ENCODE measurements around the gene CACNG8.

Gene CACNG8

GRCh38 chr19:53982611-53983010 is 19.9 kb downstream of the CACNG8 start:
- no peak for TF ChIP-seq CTCF (IDR thresholded peaks at IDR 0.05; ENCODE audit: insufficient read depth, low read depth, low read length, missing control alignments)
- DNase-seq (ENCODE audit: low read depth): no peak
- no peak overlapping the region for H3K4me3 ChIP-seq (ENCODE audit: low read depth, low read length)

- TF ChIP-seq CTCF (IDR thresholded peaks at IDR 0.05; ENCODE audit: insufficient read depth, low read depth, low read length, missing control alignments): no peak
- no peak overlapping the region for H3K4me3 ChIP-seq (ENCODE audit: low read depth, low read length)
- DNase-seq (ENCODE audit: low read depth): no peak
Measured at GRCh38 chr19:53983457-53984289, 20.9 kb downstream of the CACNG8 start.

- no peak overlapping the region for H3K4me3 ChIP-seq (ENCODE audit: low read depth, low read length)
- DNase-seq (ENCODE audit: low read depth): no peak
- no peak for TF ChIP-seq CTCF (IDR thresholded peaks at IDR 0.05; ENCODE audit: insufficient read depth, low read depth, low read length, missing control alignments)
Measured at GRCh38 chr19:53985863-53986262, 23.1 kb downstream of the CACNG8 start.

- no peak for TF ChIP-seq CTCF (IDR thresholded peaks at IDR 0.05; ENCODE audit: insufficient read depth, low read depth, low read length, missing control alignments)
- no peak for DNase-seq (ENCODE audit: low read depth)
- no peak overlapping the region for H3K4me3 ChIP-seq (ENCODE audit: low read depth, low read length)
Measured at GRCh38 chr19:53988981-53989380, 26.2 kb downstream of the CACNG8 start.

GRCh38 chr19:53989600-53990533 is 27.1 kb downstream of the CACNG8 start:
- no peak overlapping the region for H3K4me3 ChIP-seq (ENCODE audit: low read depth, low read length)
- no peak for DNase-seq (ENCODE audit: low read depth)
- TF ChIP-seq CTCF (IDR thresholded peaks at IDR 0.05; ENCODE audit: insufficient read depth, low read depth, low read length, missing control alignments): no peak

- DNase-seq (ENCODE audit: low read depth): no peak
- TF ChIP-seq CTCF (IDR thresholded peaks at IDR 0.05; ENCODE audit: insufficient read depth, low read depth, low read length, missing control alignments): no peak
- H3K4me3 ChIP-seq (ENCODE audit: low read depth, low read length): no peak within 1 kb of the TSS
Measured at GRCh38 chr19:53991224-53992113, 28.7 kb downstream of the CACNG8 start, which contains the start of gene CACNG6. Gene CACNG6, plus strand, starts transcription at chr19:53991637. Its CDS starts 1,241 bp downstream, at chr19:53992878.

Data from GM12865 (cell line).